Astrocyte of the cerebellum (primary cell): ENCODE data around the gene UBL3.

ENCODE experiments used
- DNase-seq: peaks from one replicate; pipeline ENCODE4 v3.0.0-alpha.2; 2011; ENCODE audit warnings: low read depth
- H3K4me3 ChIP-seq: 2 replicates; pipeline ENCODE4 v1.5.1; 2011; ENCODE audit warnings: mild to moderate bottlenecking, low read depth, low read length, moderate library complexity
- CTCF ChIP-seq: IDR thresholded peaks from 2 replicates; pipeline ENCODE4 v1.5.1; 2012; ENCODE audit warnings: low read length, low read depth, moderate library complexity, mild to moderate bottlenecking; ENCODE audit errors: missing control alignments
- in situ Hi-C: cut with HindIII; loops from 2 replicates; pipeline ENCODE4 v1.10.0; 2017; ENCODE audit warnings: low sequenced_read_pairs

UBL3 gene, protein sequence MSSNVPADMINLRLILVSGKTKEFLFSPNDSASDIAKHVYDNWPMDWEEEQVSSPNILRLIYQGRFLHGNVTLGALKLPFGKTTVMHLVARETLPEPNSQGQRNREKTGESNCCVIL

GRCh38 chr13:29850213-29850898, at the start of gene UBL3:
TSS of gene UBL3 (minus strand) at chr13:29850617. CDS start at chr13:29849538, 1,079 bp downstream.
- DNase-seq = peak; percentile 90
- TF ChIP-seq CTCF = no peak
- peak within 1 kb of the TSS; percentile 91 for H3K4me3 ChIP-seq
- in situ Hi-C loops = no loop called here

GRCh38 chr13:29897102-29897501, 46.7 kb upstream of the UBL3 start:
- no peak for DNase-seq
- no peak overlapping the region for H3K4me3 ChIP-seq
- in situ Hi-C loops = no loop called here
- TF ChIP-seq CTCF = no peak

DNA sequence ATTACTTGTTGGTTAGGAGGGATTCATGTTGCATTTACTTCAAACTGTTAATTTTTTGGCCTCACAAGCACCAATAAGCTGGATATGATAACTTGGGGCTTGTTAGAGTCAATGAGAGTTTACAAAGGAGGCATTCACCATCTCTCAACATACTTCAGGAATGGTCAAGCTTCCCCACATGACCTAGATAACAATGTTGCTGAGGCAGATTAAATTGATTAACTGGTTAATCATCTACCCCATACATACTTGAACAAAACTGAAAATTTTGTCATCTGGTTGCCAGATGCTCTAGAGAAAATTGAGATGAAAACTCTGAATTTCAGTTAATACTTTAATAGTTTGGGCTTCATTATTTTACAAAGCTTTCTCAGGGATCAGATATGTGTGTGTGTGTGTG, 43.0 kb upstream of the UBL3 start:
- no peak for TF ChIP-seq CTCF
- in situ Hi-C loops = no loop called here
- no peak for DNase-seq
- no peak overlapping the region for H3K4me3 ChIP-seq

GRCh38 chr13:29892151-29892550, 41.7 kb upstream of the UBL3 start:
- TF ChIP-seq CTCF = no peak
- H3K4me3 ChIP-seq = no peak overlapping the region
- in situ Hi-C loops = no loop called here
- DNase-seq = no peak

GRCh38 chr13:29889111-29889510, 38.7 kb upstream of the UBL3 start:
- TF ChIP-seq CTCF = no peak
- DNase-seq = no peak
- no peak overlapping the region for H3K4me3 ChIP-seq
- in situ Hi-C loops = no loop called here

DNA sequence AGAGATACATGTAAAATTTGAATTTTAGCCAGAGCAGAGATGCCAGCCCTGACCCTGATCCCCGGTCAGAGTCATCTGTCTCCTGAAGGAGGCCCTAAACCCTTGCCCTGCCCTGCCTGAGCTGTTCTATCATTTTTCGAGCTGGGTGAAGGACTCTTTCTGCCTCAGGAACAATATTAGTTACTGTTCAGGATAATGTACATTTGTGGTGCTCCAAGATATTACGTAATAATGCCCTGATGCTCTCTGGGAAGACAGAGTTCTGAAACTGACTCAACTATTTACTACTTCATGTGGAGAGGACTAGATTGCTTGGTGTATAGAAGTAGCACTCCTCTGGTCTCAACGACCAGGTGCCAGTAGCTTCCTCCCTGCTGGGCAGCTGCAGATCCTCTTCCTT, 37.9 kb upstream of the UBL3 start:
- TF ChIP-seq CTCF = no peak
- DNase-seq = no peak
- no peak overlapping the region for H3K4me3 ChIP-seq
- in situ Hi-C loops = no loop called here
